GM18517 (cell line): ENCODE data around the gene GJC3.

ENCODE experiments used
- ATAC-seq: cut with Tn5 transposase; IDR thresholded peaks from one replicate; pipeline ENCODE4 v1.9.1; 2021; ENCODE audit warnings: mild to moderate bottlenecking, moderate library complexity; ENCODE audit not compliant: unreplicated experiment

The GJC3 gene

DNA sequence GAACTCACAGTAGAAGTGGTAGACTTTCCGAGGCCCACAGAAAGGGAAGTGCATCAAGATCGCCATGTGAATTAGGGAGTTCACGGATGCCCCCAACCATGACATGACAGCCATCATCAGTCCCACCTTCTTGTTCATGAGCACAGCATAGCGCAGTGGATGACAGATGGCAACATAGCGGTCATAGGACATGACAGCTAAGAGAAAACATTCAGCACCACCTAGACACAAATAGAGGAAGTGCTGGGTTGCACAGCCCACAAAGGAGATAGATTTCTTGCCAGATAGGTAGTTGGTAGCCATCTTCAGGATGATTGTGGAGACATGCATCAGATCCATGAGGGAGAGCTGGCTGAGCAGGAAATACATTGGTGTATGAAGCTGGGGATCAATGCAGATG, 52.9 kb downstream of the GJC3 start:
- no peak for ATAC-seq
